ENCODE data around the gene HIF3A. TPM values are rescaled to one million over a fixed set of nuclear protein-coding genes. Genes with fewer than 3 reads are reported as not detected.
A peak's percentile ranks its signal among the peaks of the same experiment; 100 is the strongest.

The HIF3A gene
- total RNA-seq, result 100 to 1,000 TPM in 4 of 5 donors, 10 to 100 TPM in 1; 83.2 to 235 (median 144) TPM
- polyA plus RNA-seq, result 10 to 100 TPM; 17.6 to 22.0 (median 20.5) TPM
- long read RNA-seq, donor 1, full-length matches to known transcripts, result 1 of 10 reads
- long read RNA-seq, donor 1, partial matches to known transcripts, result 9 of 10 reads
- long read RNA-seq, donor 1, other reads (novel, unspliced or antisense), result 0 of 10 reads
- long read RNA-seq, donor 2, full-length matches to known transcripts, result 12 of 17 reads
- long read RNA-seq, donor 2, partial matches to known transcripts, result 5 of 17 reads
- long read RNA-seq, donor 2, other reads (novel, unspliced or antisense), result 0 of 17 reads
- long read RNA-seq, donor 3, full-length matches to known transcripts, result 6 of 6 reads
- long read RNA-seq, donor 3, partial matches to known transcripts, result 0 of 6 reads
- long read RNA-seq, donor 3, other reads (novel, unspliced or antisense), result 0 of 6 reads
- long read RNA-seq, donor 4, partial matches to known transcripts, result 0 of 1 reads
- long read RNA-seq, donor 4, other reads (novel, unspliced or antisense), result 0 of 1 reads
- long read RNA-seq, donor 5, partial matches to known transcripts, result 15 of 20 reads
- long read RNA-seq, donor 5, other reads (novel, unspliced or antisense), result 0 of 20 reads
- long read RNA-seq, donor 6, full-length matches to known transcripts, result 21 of 78 reads
- long read RNA-seq, donor 6, partial matches to known transcripts, result 57 of 78 reads
- long read RNA-seq, donor 6, other reads (novel, unspliced or antisense), result 0 of 78 reads
- long read RNA-seq, donor 7, full-length matches to known transcripts, result 2 of 2 reads
- long read RNA-seq, donor 7, partial matches to known transcripts, result 0 of 2 reads
- long read RNA-seq, donor 7, other reads (novel, unspliced or antisense), result 0 of 2 reads
- long read RNA-seq, donor 8, full-length matches to known transcripts, result 7 of 227 reads
- long read RNA-seq, donor 8, partial matches to known transcripts, result 220 of 227 reads
- long read RNA-seq, donor 8, other reads (novel, unspliced or antisense), result 0 of 227 reads
- long read RNA-seq, donor 9, full-length matches to known transcripts, result 4 of 11 reads
- long read RNA-seq, donor 9, partial matches to known transcripts, result 7 of 11 reads
- long read RNA-seq, donor 9, other reads (novel, unspliced or antisense), result 0 of 11 reads
- long read RNA-seq, donor 10, full-length matches to known transcripts, result 3 of 3 reads
- long read RNA-seq, donor 10, partial matches to known transcripts, result 0 of 3 reads
- long read RNA-seq, donor 10, other reads (novel, unspliced or antisense), result 0 of 3 reads

DNA sequence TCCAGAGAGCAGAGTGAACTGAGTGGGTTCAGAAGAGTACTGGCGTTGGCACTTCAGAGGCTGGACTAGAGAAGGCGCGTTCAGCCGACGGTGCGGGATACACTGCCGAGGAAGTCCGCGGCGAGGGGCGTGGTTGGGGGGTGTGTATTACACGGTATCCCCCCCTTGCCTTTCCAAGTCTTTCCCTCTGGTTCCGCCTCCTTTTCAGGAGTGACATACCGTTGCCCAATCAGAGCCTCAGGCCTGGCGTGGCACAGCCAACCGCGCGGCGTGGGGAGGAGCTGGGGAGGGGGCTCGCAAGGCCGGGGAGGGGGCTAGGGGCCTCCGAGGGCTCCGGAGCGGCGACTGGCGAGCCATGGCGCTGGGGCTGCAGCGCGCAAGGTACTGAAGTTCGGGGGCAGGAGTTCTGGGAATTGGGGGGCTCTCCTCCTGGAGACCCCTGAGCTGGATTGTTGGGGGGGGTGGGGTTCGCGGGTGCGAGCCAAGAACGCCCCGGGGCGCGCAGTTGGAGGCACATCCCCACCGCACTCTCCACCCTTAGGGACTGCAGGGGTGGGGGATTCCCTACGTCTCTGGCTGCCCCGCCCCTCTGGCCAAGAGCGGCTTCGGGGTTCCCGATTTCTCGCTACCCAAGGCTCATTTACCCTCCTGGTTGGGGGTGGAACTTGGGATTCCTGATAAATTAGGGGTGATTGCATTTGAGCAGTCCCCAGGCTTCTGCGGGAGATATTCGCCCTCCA, at the start of gene HIF3A:
Gene HIF3A, plus strand, starts transcription at position 321 of the 740 bp plus-strand sequence. Its CDS starts 35 bp downstream, at position 356.
- Histone ChIP-seq H3K36me3 (no peaks in the 10 kb centered on the region), H3K9me3 (no peaks in the 10 kb centered on the region), H3K4me1 (peaks cover 52 to 58% (median 56%) of the 10 kb centered on the region in 4 donors), H3K27me3 (peaks cover 0 to 19% (median 0%) of the 10 kb centered on the region in 3 donors), H3K4me3 (peak within 1 kb of the TSS; percentile 51 to 59 (median 53)), H3K27ac (peak within 1 kb of the TSS; percentile 91 to 95 (median 94))
- TF ChIP-seq POLR2A (IDR thresholded peaks at IDR 0.05) (no peak), POLR2AphosphoS5 (IDR thresholded peaks at IDR 0.05) (peak in 2 of 3 donors; percentile 18 to 26), EP300 (IDR thresholded peaks at IDR 0.05) (no peak)
- TF ChIP-seq, protein P1, sequence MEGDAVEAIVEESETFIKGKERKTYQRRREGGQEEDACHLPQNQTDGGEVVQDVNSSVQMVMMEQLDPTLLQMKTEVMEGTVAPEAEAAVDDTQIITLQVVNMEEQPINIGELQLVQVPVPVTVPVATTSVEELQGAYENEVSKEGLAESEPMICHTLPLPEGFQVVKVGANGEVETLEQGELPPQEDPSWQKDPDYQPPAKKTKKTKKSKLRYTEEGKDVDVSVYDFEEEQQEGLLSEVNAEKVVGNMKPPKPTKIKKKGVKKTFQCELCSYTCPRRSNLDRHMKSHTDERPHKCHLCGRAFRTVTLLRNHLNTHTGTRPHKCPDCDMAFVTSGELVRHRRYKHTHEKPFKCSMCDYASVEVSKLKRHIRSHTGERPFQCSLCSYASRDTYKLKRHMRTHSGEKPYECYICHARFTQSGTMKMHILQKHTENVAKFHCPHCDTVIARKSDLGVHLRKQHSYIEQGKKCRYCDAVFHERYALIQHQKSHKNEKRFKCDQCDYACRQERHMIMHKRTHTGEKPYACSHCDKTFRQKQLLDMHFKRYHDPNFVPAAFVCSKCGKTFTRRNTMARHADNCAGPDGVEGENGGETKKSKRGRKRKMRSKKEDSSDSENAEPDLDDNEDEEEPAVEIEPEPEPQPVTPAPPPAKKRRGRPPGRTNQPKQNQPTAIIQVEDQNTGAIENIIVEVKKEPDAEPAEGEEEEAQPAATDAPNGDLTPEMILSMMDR (IDR thresholded peaks at IDR 0.05), result no peak
- DNase-seq, result peak; percentile 78 to 98
- WGBS, 5 donors, result 4 to 11% (median 6%) methylated on average over 20 to 46 of the region's 46 CpGs
- intact Hi-C loops (cut with DNase I; ENCODE audit: low total_unique reads), result no loop called here

DNA sequence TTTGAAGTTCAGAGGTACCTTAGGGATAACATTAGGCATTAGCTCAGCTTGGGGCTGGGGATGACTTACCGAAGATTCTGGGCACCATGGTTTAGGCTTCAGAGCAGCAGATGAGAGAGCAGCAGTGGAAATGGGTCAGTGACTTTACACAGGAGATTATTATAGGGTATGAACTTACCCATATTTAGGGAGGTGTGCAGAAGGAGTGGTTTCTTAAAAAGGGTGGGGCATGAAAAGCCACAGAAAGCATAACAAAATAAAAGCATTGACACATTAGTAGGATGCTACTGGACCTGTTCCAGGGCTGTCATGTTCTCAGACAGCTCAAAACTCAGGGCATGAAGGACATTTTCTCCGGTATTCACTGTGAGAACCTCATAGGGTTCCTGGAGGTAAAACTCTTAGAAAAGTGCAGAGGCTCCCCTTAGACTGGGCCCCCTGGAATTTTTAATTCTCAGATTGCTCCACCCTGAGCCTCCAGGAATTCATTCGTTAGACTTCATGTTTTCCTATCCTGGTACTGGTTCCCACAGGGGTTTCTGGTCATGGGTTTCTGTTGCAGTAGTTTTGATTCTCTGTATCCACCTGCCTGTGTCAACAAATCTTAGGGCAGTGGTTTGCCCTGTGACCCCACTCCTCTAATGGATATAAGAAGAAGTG, 46.6 kb upstream of the HIF3A start:
- no peak overlapping the region for H3K4me3 ChIP-seq
- H3K9me3 ChIP-seq, result no peaks in the 10 kb centered on the region
- TF ChIP-seq EP300 (IDR thresholded peaks at IDR 0.05) (no peak), POLR2AphosphoS5 (IDR thresholded peaks at IDR 0.05) (no peak), POLR2A (IDR thresholded peaks at IDR 0.05) (no peak)
- TF ChIP-seq, protein P1 (IDR thresholded peaks at IDR 0.05), result no peak
- no peak overlapping the region for H3K27ac ChIP-seq
- peaks cover 0 to 13% (median 0%) of the 10 kb centered on the region in 4 donors for H3K4me1 ChIP-seq
- WGBS, 5 donors, result 35 to 57% (median 43%) methylated on average over 3 of the region's 3 CpGs
- DNase-seq, result no peak
- peaks cover 0 to 44% (median 0%) of the 10 kb centered on the region in 3 donors for H3K27me3 ChIP-seq
- intact Hi-C loops (cut with DNase I; ENCODE audit: low total_unique reads), result no loop called here
- H3K36me3 ChIP-seq, result no peaks in the 10 kb centered on the region

DNA sequence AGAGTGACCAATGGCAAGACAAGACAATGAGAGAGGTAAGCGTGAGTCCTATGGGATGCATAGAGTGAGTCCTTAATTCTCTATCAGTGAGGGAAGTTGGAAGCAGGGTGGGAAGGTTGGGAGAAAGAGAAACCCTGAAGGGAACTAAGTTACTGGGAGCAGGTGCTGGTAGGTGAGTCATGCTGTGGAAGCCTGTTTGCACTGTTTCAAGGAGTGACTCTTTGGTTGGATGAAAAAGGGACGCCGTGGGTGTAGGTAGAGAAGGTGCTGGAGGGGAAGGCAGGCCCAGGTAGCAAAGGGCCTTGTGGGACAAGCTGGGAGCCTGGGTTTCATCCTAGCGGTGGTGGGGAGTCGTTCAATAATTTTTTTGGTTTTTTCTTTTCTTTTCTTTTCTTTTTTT, 45.4 kb upstream of the HIF3A start:
- DNase-seq, result peak in 1 of 2 donors; percentile 69
- WGBS, 5 donors, result 51 to 71% (median 58%) methylated on average over 5 of the region's 5 CpGs
- TF ChIP-seq POLR2AphosphoS5 (IDR thresholded peaks at IDR 0.05), result no peak
- TF ChIP-seq, protein P1 (IDR thresholded peaks at IDR 0.05), result no peak
- TF ChIP-seq EP300 (IDR thresholded peaks at IDR 0.05), result no peak
- no peak for TF ChIP-seq POLR2A (IDR thresholded peaks at IDR 0.05)
- no peak overlapping the region for H3K4me3 ChIP-seq
- peaks cover 0 to 34% (median 0%) of the 10 kb centered on the region in 3 donors for H3K27me3 ChIP-seq
- no peaks in the 10 kb centered on the region for H3K36me3 ChIP-seq
- H3K4me1 ChIP-seq, result peaks cover 0 to 13% (median 0%) of the 10 kb centered on the region in 4 donors
- intact Hi-C loops (cut with DNase I; ENCODE audit: low total_unique reads), result no loop called here
- no peaks in the 10 kb centered on the region for H3K9me3 ChIP-seq
- peak overlapping the region in 1 of 5 donors; percentile 17 for H3K27ac ChIP-seq

Data from stomach (tissue), 19 donors.